Raji (cell line): ENCODE results near the gene GSTM3.

Experiments
- POLR2A ChIP-seq: IDR thresholded peaks from 2 replicates; pipeline ENCODE4 v1.6.1; 2011; ENCODE audit warnings: low read depth, low read length, control low read depth; ENCODE audit not compliant: insufficient read depth

Gene GSTM3

DNA sequence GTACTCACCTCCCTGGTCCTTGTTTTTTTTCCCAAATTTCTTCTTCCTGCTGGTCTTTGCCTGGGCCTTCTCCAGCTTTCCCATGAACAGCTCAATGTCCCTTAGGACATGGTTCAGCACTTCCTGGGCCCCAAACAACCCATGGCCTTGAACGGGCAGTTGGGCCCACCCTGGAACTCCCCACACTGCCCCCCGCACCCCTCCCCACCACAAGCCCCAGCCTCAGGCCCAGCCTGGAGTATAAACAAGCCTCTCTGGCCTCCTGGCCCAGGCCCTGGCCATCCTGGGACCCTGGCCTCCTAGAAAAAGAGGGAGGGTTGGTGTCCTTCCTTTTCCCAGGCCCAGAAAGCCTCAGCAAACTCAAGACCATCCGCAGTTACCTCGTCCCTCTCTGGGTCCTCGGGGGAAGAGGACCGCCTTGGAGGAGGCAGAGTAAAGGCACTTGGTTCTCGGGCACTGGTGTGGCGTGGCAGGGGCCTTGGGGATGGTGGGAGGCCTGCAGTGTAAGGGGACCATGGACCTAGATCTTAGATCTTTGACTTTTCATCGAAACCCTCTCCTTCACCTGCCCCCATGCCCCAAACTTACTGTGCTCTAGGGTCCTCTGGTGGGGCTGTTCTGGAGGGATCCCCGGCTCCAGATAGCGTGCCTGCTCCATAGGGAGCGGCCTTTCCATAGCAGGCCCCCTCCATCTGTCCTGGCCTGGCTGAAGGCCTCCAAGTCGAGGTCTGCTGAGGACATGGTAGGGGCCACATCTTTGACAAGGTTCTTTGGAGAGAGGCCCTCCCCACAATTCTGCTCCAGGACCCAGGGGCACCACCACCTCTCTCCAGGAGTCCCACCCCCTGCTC, 17.3 kb upstream of the GSTM3 start:
- TF ChIP-seq POLR2A: no peak

- TF ChIP-seq POLR2A: no peak
These were observed 16.1 kb upstream of the GSTM3 start for GRCh38 chr1:109756848-109757521.

DNA sequence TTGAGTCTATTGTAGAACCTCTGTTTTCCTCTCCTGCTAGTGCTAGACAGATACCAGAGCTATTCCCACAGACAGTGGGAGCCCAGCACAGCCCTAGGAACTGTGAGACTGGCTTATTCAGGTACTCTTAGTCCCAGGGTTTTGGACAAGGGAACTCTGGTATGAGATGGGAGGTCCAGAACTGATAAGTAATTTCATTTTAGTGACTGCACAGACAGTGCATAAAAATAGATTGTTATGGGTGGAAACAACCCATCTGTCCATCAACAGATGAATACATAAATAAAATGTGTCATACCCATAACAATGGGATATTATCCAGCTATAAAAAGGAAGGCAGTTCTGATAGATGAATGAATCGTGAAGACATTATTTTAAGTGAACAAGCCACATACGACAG, 13.9 kb upstream of the GSTM3 start:
- TF ChIP-seq POLR2A: no peak

GRCh38 chr1:109751531-109752260, 10.9 kb upstream of the GSTM3 start:
- no peak for TF ChIP-seq POLR2A

GRCh38 chr1:109750920-109751319, 10.1 kb upstream of the GSTM3 start:
- TF ChIP-seq POLR2A: no peak

- TF ChIP-seq POLR2A: no peak
These were observed 9.5 kb upstream of the GSTM3 start for GRCh38 chr1:109750241-109750882.

DNA sequence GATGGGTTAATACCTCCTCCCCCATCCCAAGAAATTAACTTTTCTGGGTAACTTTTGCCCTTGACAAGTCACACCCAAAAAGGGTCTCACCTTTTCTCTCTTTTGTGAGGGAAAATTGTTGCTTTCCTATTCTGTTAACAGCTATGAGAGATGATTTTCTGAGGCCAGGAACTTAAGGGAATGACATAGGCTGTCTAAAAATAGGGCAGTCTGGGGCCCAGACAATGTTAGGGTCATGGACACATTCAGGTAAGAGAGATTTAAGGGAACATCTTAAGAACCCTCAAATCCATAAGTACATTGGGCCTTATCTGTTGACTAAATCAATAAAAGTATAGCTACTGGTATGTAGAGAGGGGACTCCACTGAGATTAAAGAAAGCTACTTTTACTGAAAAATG, 8.4 kb upstream of the GSTM3 start:
- no peak for TF ChIP-seq POLR2A

- no peak for TF ChIP-seq POLR2A
These were observed 862 bp downstream of the GSTM3 start for GRCh38 chr1:109739738-109740614.

DNA sequence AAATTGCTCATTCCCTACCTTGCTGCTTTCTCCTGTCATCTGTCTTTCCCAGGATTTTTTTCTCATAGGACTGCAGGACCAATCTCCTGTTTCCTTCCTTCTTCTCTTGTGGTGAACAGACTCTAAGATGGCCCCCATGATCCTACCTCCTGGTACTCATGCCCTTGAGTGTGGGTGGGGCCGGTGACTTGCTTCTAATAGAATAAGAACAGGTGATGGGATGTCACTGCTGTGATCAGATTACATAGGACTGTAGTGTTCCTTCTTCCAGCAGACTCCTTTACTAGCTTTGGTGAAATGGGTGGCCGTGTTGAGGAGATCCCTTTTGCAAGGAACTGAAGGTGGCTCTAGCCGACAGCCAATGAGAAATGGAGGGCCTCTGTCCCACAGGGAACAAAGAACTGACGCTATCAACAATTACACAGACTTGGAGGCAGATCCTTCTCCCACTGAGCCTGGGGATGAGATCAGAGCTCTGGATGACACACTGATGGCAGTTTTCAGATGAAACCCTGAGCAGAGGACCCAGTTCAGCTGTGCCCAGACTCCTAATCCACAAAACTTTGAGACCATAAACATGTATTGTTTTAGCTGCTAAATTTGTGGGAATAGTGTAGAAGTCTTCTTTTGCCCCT, 7.5 kb downstream of the GSTM3 start:
- no peak for TF ChIP-seq POLR2A

DNA sequence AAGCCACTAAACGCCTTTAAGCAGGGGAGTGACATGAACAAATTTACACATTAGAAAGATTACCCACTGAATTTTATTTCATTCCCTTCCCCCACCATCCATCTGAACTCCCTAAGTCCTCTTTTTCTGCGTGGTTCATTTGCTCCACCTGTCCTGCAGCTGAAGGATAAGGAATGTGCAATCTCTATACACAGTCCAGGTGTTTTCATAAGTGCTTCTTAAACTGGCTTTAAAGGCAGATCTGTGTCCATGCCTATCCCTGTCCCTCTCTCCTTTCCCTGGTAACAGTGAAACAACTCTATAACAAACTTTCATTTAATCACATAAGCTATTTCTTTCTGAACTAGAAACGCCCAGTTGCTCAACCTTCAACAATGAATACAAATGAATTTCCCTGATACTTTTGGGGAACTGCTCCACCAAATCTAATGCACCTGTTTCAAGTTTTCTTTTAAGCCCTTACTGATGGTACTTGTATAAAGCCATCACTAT, 8.4 kb downstream of the GSTM3 start:
- no peak for TF ChIP-seq POLR2A

- no peak for TF ChIP-seq POLR2A
These were observed 10.2 kb downstream of the GSTM3 start for GRCh38 chr1:109730666-109731065.

DNA sequence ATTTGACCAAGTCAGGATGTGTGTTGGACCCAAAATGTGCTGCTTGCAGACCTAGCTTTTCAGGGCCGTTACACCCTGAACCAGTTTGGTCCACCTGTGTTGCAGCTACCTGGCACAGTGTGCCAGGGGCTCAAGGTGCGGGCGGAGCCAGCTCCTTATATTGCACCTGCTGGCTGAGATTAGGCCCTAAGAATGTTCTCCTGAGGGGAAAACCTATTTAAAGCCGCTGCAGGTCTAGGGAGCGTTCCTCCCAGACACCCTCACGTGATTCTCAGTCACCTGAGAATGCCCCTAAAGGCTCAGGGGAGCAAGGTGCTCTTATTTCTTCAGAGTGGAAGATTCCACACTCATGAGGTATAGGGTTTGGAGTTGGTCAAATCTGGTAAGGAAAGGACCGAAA, 12.0 kb downstream of the GSTM3 start:
- TF ChIP-seq POLR2A: no peak

DNA sequence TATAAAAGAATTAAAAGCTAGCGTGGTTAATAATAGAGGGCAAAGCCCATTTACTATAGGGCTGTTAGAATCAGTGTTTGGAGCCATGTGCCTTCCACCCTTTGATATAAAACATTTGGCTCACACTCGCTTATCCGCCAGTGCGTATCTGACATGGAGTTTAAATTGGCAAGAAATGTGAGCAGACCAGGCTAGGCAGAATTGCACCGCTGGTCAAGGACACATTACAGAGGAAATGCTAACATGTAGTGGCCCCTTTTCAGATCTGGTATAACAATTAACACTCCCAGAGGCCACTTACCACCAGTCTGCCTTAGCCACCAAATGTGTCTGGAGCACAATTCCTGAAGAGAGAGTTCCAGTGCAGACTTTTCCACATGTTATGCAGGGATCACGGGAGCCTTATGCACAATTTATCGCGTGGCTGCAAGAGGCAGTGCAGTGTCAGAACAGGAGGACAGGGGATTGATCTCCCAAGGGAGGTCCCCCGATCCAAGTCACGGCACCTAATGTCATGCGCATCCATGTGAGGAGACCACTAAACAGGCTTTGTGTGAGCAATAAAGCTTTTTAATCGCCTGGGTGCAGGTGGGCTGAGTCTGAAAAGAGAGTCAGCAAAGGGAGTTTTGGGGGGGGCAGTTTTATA, 14.0 kb downstream of the GSTM3 start:
- TF ChIP-seq POLR2A: no peak
